ENCODE measurements around the gene COLQ. TPM values are rescaled to one million over a fixed set of nuclear protein-coding genes. Genes with fewer than 3 reads are reported as not detected.
"Not testable (repeated sequence)": the region's sequence is repeated elsewhere in the genome, so short reads cannot be mapped to it uniquely, and the experiment has no call there.

The COLQ gene
- total RNA-seq, 4 donors from 2014 or later: 0.23 to 3.8 (median 1.1) TPM

GRCh38 chr3:15486020-15486419 is 35.5 kb downstream of the COLQ start:
- Histone ChIP-seq H3K27me3 (no peaks in the 10 kb centered on the region), H3K9me3 (no peaks in the 10 kb centered on the region), H3K36me3 (no peaks in the 10 kb centered on the region), H3K4me3 (no peak overlapping the region), H3K4me1 (no peaks in the 10 kb centered on the region), H3K27ac (no peak overlapping the region)
- DNase-seq (ENCODE audit: low spot score in 2 of 2): no peak
- TF ChIP-seq POLR2A (IDR thresholded peaks at IDR 0.05) (no peak), EP300 (IDR thresholded peaks at IDR 0.05) (no peak), POLR2AphosphoS5 (IDR thresholded peaks at IDR 0.05) (no peak), CTCF (IDR thresholded peaks at IDR 0.05) (no peak)
- WGBS: 91% methylated on average over 2 of the region's 2 CpGs

- not testable (repeated sequence) for H3K36me3 ChIP-seq; DNase-seq (ENCODE audit: low spot score in 2 of 2); H3K27me3 ChIP-seq; H3K27ac ChIP-seq; H3K4me1 ChIP-seq; H3K4me3 ChIP-seq; H3K9me3 ChIP-seq
- WGBS: 98% methylated on average over 6 of the region's 6 CpGs
These were observed 37.0 kb downstream of the COLQ start for GRCh38 chr3:15484551-15484950.

GRCh38 chr3:15479400-15480224 is 41.9 kb downstream of the COLQ start:
- H3K27ac ChIP-seq: no peak overlapping the region
- no peak for TF ChIP-seq CTCF (IDR thresholded peaks at IDR 0.05)
- TF ChIP-seq EP300 (IDR thresholded peaks at IDR 0.05): no peak
- no peak for TF ChIP-seq POLR2A (IDR thresholded peaks at IDR 0.05)
- no peak for TF ChIP-seq POLR2AphosphoS5 (IDR thresholded peaks at IDR 0.05)
- no peaks in the 10 kb centered on the region for H3K36me3 ChIP-seq
- peaks cover 7% of the 10 kb centered on the region for H3K4me1 ChIP-seq
- H3K4me3 ChIP-seq: no peak overlapping the region
- H3K27me3 ChIP-seq: no peaks in the 10 kb centered on the region
- no peaks in the 10 kb centered on the region for H3K9me3 ChIP-seq
- peak in 1 of 2 donors; percentile 12 for DNase-seq (ENCODE audit: low spot score in 2 of 2)

GRCh38 chr3:15478640-15478979 is 42.9 kb downstream of the COLQ start:
- Histone ChIP-seq H3K27me3 (no peaks in the 10 kb centered on the region), H3K4me1 (peaks cover 7% of the 10 kb centered on the region), H3K36me3 (no peaks in the 10 kb centered on the region), H3K4me3 (no peak overlapping the region), H3K27ac (no peak overlapping the region), H3K9me3 (no peaks in the 10 kb centered on the region)
- TF ChIP-seq POLR2A (IDR thresholded peaks at IDR 0.05) (no peak), EP300 (IDR thresholded peaks at IDR 0.05) (no peak), POLR2AphosphoS5 (IDR thresholded peaks at IDR 0.05) (no peak), CTCF (IDR thresholded peaks at IDR 0.05) (no peak)
- 75% methylated on average over 5 of the region's 5 CpGs for WGBS
- DNase-seq (ENCODE audit: low spot score in 2 of 2): peak in 1 of 2 donors; percentile 29

GRCh38 chr3:15477951-15478639 is 43.4 kb downstream of the COLQ start:
- Histone ChIP-seq H3K9me3 (no peaks in the 10 kb centered on the region), H3K36me3 (no peaks in the 10 kb centered on the region), H3K4me1 (peaks cover 7% of the 10 kb centered on the region), H3K27ac (no peak overlapping the region), H3K27me3 (no peaks in the 10 kb centered on the region), H3K4me3 (no peak overlapping the region)
- DNase-seq (ENCODE audit: low spot score in 2 of 2): peak in 1 of 2 donors; percentile 1
- 67% methylated on average over 6 of the region's 6 CpGs for WGBS
- no peak for TF ChIP-seq CTCF (IDR thresholded peaks at IDR 0.05)
- no peak for TF ChIP-seq EP300 (IDR thresholded peaks at IDR 0.05)
- TF ChIP-seq POLR2AphosphoS5 (IDR thresholded peaks at IDR 0.05): no peak
- TF ChIP-seq POLR2A (IDR thresholded peaks at IDR 0.05): no peak
